Right lobe of liver (tissue), 6 donors: ENCODE data around the gene SLC24A3. TPM values are rescaled to one million over a fixed set of nuclear protein-coding genes. Genes with fewer than 3 reads are reported as not detected.

Experiments used
- ATAC-seq, 4 donors: fragments of 200-7000 bp; cut with Tn5 transposase; one replicate each; pipeline ENCODE4 v1.9.1; 2020; ENCODE audit warnings: mild to moderate bottlenecking in 4 of 4, moderate library complexity in 4 of 4
- DNase-seq, 3 donors: peaks; one replicate each; pipeline ENCODE4 v3.0.0-alpha.2; 2020
- H3K27ac ChIP-seq, 3 donors: fragments of 200-600 bp; one replicate each; pipeline ENCODE4 v1.8.0; 2022
- H3K27me3 ChIP-seq, 2 donors: fragments of 200-600 bp; one replicate each; pipeline ENCODE4 v1.8.0; 2022
- H3K36me3 ChIP-seq, 4 donors: fragments of 200-600 bp; sonication (generic) in 1 of 4; one replicate each; pipeline versions ENCODE4 v1.5.1 to v1.8.0; 2017 to 2022; ENCODE audit warnings: control low read depth in 1 of 4
- H3K4me1 ChIP-seq, 4 donors: fragments of 200-600 bp; sonication (generic) in 1 of 4; one replicate each; pipeline versions ENCODE4 v1.5.1 to v1.8.0; 2017 to 2022; ENCODE audit warnings: control low read depth in 1 of 4
- H3K4me3 ChIP-seq, 3 donors: fragments of 200-600 bp; one replicate each; pipeline ENCODE4 v1.8.0; 2022
- H3K9me3 ChIP-seq, 4 donors: fragments of 200-600 bp; sonication (generic) in 1 of 4; one replicate each; pipeline versions ENCODE4 v1.5.1 to v1.8.0; 2017 to 2022; ENCODE audit warnings: control low read depth in 1 of 4
- CTCF ChIP-seq, 4 donors: fragments of 200-600 bp in 3 of 4; fragments of 450-650 bp in 1 of 4; IDR thresholded peaks; one replicate each; pipeline versions ENCODE4 v1.5.1 to v1.8.0; 2016 to 2022; ENCODE audit warnings: antibody characterized with exemption in 4 of 4, mild to moderate bottlenecking in 2 of 4
- POLR2A ChIP-seq: fragments of 450-650 bp; IDR thresholded peaks from one replicate; pipeline ENCODE4 v1.6.1; 2017; ENCODE audit warnings: antibody characterized with exemption, mild to moderate bottlenecking
- WGBS: methylation state at CpG from one replicate; pipeline ENCODE4 v1.1.6; 2018; ENCODE audit warnings: low coverage, low lambda C conversion rate; ENCODE audit not compliant: insufficient coverage; ENCODE audit errors: missing lambda C conversion rate; 5-methylcytosine and 5-hydroxymethylcytosine counted together
- intact Hi-C, 2 donors: fragments of 100-400 bp; cut with DNase I; formaldehyde crosslinking; loops; one replicate each; pipeline versions ENCODE4 v1.11.2 to v1.14.1; 2022
- total RNA-seq, 6 experiments: library from RNA; depleted of rRNA in 2 of 6; stranded (reverse); fragments of >200 nt in 2 of 6; fragmentation: NEBNext Ultra II Directional in 3 of 6; extraction: Animal tissue kit (Norgen Biotek cat#: 25700) in 3 of 6; gene quantifications; one replicate each; pipeline versions ENCODE4 v1.1.0 to v1.2.4, GENCODE V29; 2016 to 2023
- donor health status: DM: no; HTN: yes; CAD: no.
- donor health status: DM: no; HTN: no; CAD: no.
- donor health status: DM: no; HTN: no; CAD: no.
- donor health status: DM: no; HTN: yes; CAD: no.
- donor health status: DM: no; HTN: yes; CAD: no.

SLC24A3 gene
- total RNA-seq, 6 experiments from 2014 or later, result 0.06 to 0.49 (median 0.27) TPM

- Histone ChIP-seq H3K4me3 (no peak overlapping the region), H3K9me3 (no peaks in the 10 kb centered on the region), H3K36me3 (no peaks in the 10 kb centered on the region), H3K4me1 (no peaks in the 10 kb centered on the region), H3K27me3 (no peaks in the 10 kb centered on the region), H3K27ac (no peak overlapping the region)
- 59% methylated on average over 7 of the region's 7 CpGs for WGBS
- ATAC-seq, result no peak
- intact Hi-C loops, result no loop called here
- DNase-seq, result no peak
- TF ChIP-seq POLR2A, result no peak
- TF ChIP-seq CTCF (IDR thresholded peaks at IDR 0.05), result no peak
Measured at GRCh38 chr20:19292254-19292653, 79.8 kb downstream of the SLC24A3 start.

GRCh38 chr20:19295076-19295475 is 82.6 kb downstream of the SLC24A3 start:
- Histone ChIP-seq H3K9me3 (no peaks in the 10 kb centered on the region), H3K4me3 (no peak overlapping the region), H3K36me3 (no peaks in the 10 kb centered on the region), H3K27me3 (no peaks in the 10 kb centered on the region), H3K27ac (no peak overlapping the region), H3K4me1 (no peaks in the 10 kb centered on the region)
- WGBS, result 51% methylated on average over 2 of the region's 2 CpGs
- no peak for ATAC-seq
- intact Hi-C loops, result no loop called here
- TF ChIP-seq POLR2A (no peak), CTCF (IDR thresholded peaks at IDR 0.05) (no peak)
- DNase-seq, result no peak

- intact Hi-C loops, result no loop called here
- no peak for TF ChIP-seq CTCF (IDR thresholded peaks at IDR 0.05)
- no peak for TF ChIP-seq POLR2A
- no peaks in the 10 kb centered on the region for H3K36me3 ChIP-seq
- ATAC-seq, result no peak
- H3K9me3 ChIP-seq, result no peaks in the 10 kb centered on the region
- H3K4me1 ChIP-seq, result no peaks in the 10 kb centered on the region
- H3K4me3 ChIP-seq, result no peak overlapping the region
- 55% methylated on average over 1 of the region's 3 CpGs for WGBS
- no peak for DNase-seq
- H3K27ac ChIP-seq, result no peak overlapping the region
- no peaks in the 10 kb centered on the region for H3K27me3 ChIP-seq
Measured at GRCh38 chr20:19298652-19299051, 86.2 kb downstream of the SLC24A3 start.

- ATAC-seq (no peak), DNase-seq (no peak)
- Histone ChIP-seq H3K36me3 (no peaks in the 10 kb centered on the region), H3K9me3 (no peaks in the 10 kb centered on the region), H3K4me3 (no peak overlapping the region), H3K27ac (no peak overlapping the region), H3K27me3 (no peaks in the 10 kb centered on the region), H3K4me1 (no peaks in the 10 kb centered on the region)
- 20% methylated on average over 1 of the region's 6 CpGs for WGBS
- TF ChIP-seq POLR2A (no peak), CTCF (IDR thresholded peaks at IDR 0.05) (no peak)
- intact Hi-C loops, result no loop called here
Measured at GRCh38 chr20:19300395-19300794, 88.0 kb downstream of the SLC24A3 start.

GRCh38 chr20:19301142-19301541 is 88.7 kb downstream of the SLC24A3 start:
- WGBS, result 30% methylated on average over 1 of the region's 2 CpGs
- no peaks in the 10 kb centered on the region for H3K4me1 ChIP-seq
- DNase-seq (no peak), ATAC-seq (no peak)
- H3K9me3 ChIP-seq, result no peaks in the 10 kb centered on the region
- H3K27ac ChIP-seq, result no peak overlapping the region
- no peak overlapping the region for H3K4me3 ChIP-seq
- no peaks in the 10 kb centered on the region for H3K27me3 ChIP-seq
- no peak for TF ChIP-seq CTCF (IDR thresholded peaks at IDR 0.05)
- H3K36me3 ChIP-seq, result no peaks in the 10 kb centered on the region
- intact Hi-C loops, result no loop called here
